Measurements from ENCODE around the gene SAFB. TPM values are rescaled to one million over a fixed set of nuclear protein-coding genes. Genes with fewer than 3 reads are reported as not detected.

SAFB gene
- total RNA-seq, 4 donors from 2014 or later, result 29.8 to 60.0 (median 56.1) TPM

DNA sequence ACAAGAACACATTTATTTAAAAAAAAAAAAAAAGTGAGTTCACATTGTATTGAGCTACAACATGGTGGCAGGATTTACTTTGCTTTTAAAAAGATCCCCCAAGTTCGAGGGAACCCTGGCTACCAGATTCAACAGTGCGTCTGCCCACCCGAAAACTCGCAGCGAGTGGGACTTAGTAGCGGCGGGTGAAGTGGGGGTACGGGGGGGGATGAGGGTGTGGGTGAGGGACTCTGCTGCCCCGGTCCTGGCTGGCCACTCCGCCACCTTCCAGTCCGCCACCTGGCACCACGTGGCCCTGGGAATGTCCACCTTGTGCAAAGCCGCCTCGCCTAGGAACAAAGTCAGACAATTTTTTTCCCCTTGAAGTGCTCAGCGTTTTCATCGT, 35.8 kb upstream of the SAFB start:
- Histone ChIP-seq H3K36me3 (peaks cover 0 to 61% of the 10 kb centered on the region in 2 donors), H3K4me3 (no peak overlapping the region), H3K9me3 (no peaks in the 10 kb centered on the region), H3K27me3 (no peaks in the 10 kb centered on the region), H3K27ac (no peak overlapping the region), H3K4me1 (peaks cover 14 to 15% of the 10 kb centered on the region in 2 donors)
- TF ChIP-seq, protein P1, sequence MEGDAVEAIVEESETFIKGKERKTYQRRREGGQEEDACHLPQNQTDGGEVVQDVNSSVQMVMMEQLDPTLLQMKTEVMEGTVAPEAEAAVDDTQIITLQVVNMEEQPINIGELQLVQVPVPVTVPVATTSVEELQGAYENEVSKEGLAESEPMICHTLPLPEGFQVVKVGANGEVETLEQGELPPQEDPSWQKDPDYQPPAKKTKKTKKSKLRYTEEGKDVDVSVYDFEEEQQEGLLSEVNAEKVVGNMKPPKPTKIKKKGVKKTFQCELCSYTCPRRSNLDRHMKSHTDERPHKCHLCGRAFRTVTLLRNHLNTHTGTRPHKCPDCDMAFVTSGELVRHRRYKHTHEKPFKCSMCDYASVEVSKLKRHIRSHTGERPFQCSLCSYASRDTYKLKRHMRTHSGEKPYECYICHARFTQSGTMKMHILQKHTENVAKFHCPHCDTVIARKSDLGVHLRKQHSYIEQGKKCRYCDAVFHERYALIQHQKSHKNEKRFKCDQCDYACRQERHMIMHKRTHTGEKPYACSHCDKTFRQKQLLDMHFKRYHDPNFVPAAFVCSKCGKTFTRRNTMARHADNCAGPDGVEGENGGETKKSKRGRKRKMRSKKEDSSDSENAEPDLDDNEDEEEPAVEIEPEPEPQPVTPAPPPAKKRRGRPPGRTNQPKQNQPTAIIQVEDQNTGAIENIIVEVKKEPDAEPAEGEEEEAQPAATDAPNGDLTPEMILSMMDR (IDR thresholded peaks at IDR 0.05 in 4 of 5, conservative IDR thresholded peaks at IDR 0.05 in 1 of 5), result no peak
- TF ChIP-seq POLR2A (IDR thresholded peaks at IDR 0.05), result no peak
- DNase-seq, result no peak
- intact Hi-C loops (cut with DNase I; ENCODE audit: low total_unique reads) (no loop called here), in situ Hi-C loops (cut with MboI; ENCODE audit: low sequenced_read_pairs in 4 of 4) (loop anchor here in 1 of 4 donors (25.0 kb wide), 1 partner anchor 525 kb away; no protein-coding TSS in a partner anchor)
- ATAC-seq, result no peak

DNA sequence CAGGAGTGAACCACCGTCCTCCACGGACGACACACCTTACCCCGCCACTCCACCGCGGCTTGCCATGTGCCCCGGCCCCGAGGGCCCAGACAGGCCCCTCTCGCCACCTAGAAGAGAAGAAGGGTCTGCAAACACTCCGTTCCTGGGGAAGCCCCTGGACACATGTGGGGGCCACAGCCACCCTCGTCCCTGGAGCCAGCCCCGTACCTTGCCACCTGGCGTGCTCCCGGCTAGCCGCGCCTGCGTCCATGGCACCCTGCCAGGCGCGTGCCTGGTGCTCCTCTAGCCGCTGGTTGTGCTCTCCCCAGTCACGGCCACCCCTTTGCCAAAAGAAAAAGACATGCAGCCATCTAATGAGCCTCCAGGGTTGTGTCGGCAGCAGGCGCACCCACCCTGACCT, 35.2 kb upstream of the SAFB start:
- H3K27ac ChIP-seq, result no peak overlapping the region
- H3K27me3 ChIP-seq, result no peaks in the 10 kb centered on the region
- peaks cover 4 to 67% of the 10 kb centered on the region in 2 donors for H3K36me3 ChIP-seq
- in situ Hi-C loops (cut with MboI; ENCODE audit: low sequenced_read_pairs in 4 of 4), result loop anchor here in 1 of 4 donors (25.0 kb wide), 1 partner anchor 525 kb away; no protein-coding TSS in a partner anchor
- H3K4me3 ChIP-seq, result no peak overlapping the region
- intact Hi-C loops (cut with DNase I; ENCODE audit: low total_unique reads), result no loop called here
- TF ChIP-seq, protein P1 (IDR thresholded peaks at IDR 0.05 in 4 of 5, conservative IDR thresholded peaks at IDR 0.05 in 1 of 5), result no peak
- no peak for TF ChIP-seq POLR2A (IDR thresholded peaks at IDR 0.05)
- H3K9me3 ChIP-seq, result no peaks in the 10 kb centered on the region
- ATAC-seq, result no peak
- H3K4me1 ChIP-seq, result peaks cover 14 to 15% of the 10 kb centered on the region in 2 donors
- no peak for DNase-seq

DNA sequence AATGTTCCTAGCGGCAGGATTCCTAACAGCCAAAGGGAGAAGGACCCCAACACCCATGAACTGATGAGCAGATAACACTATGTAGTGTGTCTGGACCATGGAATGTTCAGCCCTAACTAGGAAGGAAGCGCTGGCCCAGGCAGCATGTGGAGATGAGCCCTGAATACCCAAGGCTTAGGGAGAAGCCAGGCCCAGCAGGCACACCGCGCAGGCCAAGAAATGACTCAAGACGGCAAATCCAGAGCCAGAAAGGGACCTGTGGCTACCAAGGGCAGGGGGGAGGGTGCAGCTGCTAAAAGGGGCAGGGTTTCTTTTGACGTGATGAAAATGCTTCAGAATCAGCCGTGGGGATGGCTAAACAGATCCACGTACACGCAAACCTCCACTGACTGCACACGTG, 34.4 kb upstream of the SAFB start:
- in situ Hi-C loops (cut with MboI; ENCODE audit: low sequenced_read_pairs in 4 of 4) (loop anchor here in 1 of 4 donors (25.0 kb wide), 1 partner anchor 526 kb away; no protein-coding TSS in a partner anchor), intact Hi-C loops (cut with DNase I; ENCODE audit: low total_unique reads) (no loop called here)
- peak; percentile 45 to 68 for ATAC-seq

DNA sequence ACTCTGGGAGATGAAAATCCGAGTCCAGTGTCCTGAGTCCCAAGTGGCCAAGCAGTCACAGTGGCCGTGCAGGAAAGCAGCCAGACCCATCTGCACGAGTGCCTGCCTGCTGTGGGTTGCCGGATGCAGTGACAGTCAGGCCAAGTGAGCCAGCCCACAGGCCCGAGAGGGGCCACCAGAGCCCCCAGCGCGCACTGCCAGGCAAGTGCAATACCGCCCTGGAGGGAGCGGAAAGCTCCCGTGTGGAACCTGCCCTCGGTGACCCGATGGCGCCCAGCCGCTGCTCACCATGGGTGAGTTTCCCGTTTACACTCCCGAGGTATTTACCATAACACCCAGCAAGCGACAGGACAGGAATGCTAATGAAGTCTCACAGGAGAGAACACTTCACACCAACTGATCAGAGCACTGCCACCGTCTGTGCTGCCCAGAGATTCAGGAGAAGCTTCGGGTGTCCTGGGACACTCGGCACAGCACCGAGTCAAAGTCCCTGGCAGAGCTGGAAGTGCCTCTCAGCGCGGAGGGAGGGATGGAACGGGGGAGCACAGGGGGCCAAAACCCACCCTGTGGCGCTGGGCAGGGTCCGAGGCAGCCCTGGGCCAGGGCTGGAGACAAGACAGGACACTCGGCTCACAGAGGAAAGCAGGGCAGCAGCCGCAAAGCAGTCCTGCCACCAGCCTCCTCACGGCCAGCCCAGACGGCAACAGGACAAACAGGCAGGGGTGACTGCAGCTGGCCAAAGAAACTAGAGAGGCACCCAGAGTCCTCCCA, 33.8 kb upstream of the SAFB start:
- no peaks in the 10 kb centered on the region for H3K27me3 ChIP-seq
- H3K4me3 ChIP-seq, result no peak overlapping the region
- DNase-seq (no peak), ATAC-seq (no peak)
- intact Hi-C loops (cut with DNase I; ENCODE audit: low total_unique reads), result no loop called here
- TF ChIP-seq, protein P1 (IDR thresholded peaks at IDR 0.05 in 4 of 5, conservative IDR thresholded peaks at IDR 0.05 in 1 of 5), result no peak
- TF ChIP-seq POLR2A (IDR thresholded peaks at IDR 0.05), result no peak
- H3K36me3 ChIP-seq, result peaks cover 4 to 82% of the 10 kb centered on the region in 2 donors
- peaks cover 14 to 15% of the 10 kb centered on the region in 2 donors for H3K4me1 ChIP-seq
- in situ Hi-C loops (cut with MboI; ENCODE audit: low sequenced_read_pairs in 4 of 4), result loop anchor here in 1 of 4 donors (25.0 kb wide), 1 partner anchor 527 kb away; no protein-coding TSS in a partner anchor
- no peaks in the 10 kb centered on the region for H3K9me3 ChIP-seq
- peak overlapping the region in 1 of 4 donors; percentile 29 for H3K27ac ChIP-seq

More for the DNA sequence above, 34.4 kb upstream of the SAFB start:
- H3K36me3 ChIP-seq, result peaks cover 4 to 75% of the 10 kb centered on the region in 2 donors
- peak in 1 of 2 donors; percentile 50 for DNase-seq
- H3K9me3 ChIP-seq, result no peaks in the 10 kb centered on the region
- no peak overlapping the region for H3K4me3 ChIP-seq
- H3K27me3 ChIP-seq, result no peaks in the 10 kb centered on the region
- H3K4me1 ChIP-seq, result peaks cover 14 to 15% of the 10 kb centered on the region in 2 donors
- H3K27ac ChIP-seq, result peak overlapping the region in 1 of 4 donors; percentile 29
- no peak for TF ChIP-seq POLR2A (IDR thresholded peaks at IDR 0.05)
- TF ChIP-seq, protein P1 (IDR thresholded peaks at IDR 0.05 in 4 of 5, conservative IDR thresholded peaks at IDR 0.05 in 1 of 5), result no peak
